Superior temporal gyrus (tissue), 1 donor: ENCODE data around the gene CMTM8.

Experiments used
- DNase-seq: peaks from one replicate; pipeline ENCODE4 v3.0.0-alpha.2; 2016; ENCODE audit errors: extremely low spot score

CMTM8 gene

DNA sequence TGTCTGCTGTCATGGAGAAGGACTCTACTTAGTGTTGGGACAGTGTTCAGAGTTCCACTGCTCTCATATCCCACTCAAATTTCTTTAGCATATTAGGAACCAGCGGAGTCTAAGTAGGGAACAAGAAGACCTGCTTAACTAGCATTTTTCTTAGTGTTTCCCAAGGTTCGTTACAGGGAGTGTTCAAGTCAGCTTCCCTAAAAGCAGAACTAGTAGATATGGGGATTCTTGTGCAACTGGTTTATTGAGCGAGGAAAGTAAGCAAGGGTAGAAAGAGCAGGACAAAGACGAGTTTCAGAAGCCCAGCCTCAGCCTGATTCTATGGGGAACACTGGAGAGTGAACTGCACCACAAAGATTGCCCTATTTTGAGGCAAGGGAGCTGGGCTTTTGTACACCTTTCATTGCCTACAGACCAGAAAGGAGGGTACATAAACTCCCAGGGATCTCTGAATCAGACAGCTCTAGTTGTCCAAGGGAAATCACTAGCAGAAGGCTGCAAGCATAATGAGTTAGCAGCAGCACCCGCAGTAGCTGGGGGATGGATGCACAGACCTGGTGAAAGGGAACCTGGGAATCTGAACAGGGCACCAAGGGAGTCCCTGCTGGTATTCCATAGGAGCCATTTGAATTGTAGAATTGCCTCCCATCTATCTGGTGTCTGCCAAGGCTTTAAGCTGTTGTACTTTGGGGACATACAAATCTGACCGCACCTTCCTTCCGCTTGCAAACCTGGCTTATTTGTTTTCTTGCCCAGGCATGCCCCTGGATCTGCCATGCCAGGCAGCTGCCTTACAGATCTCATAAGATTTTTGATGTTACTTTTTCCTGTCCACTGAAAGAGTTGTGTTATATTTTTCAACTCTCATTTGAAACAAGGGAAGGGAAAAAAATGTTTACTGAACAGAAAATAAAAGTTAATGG lies 168.3 kb downstream of the CMTM8 start:
- no peak for DNase-seq

DNA sequence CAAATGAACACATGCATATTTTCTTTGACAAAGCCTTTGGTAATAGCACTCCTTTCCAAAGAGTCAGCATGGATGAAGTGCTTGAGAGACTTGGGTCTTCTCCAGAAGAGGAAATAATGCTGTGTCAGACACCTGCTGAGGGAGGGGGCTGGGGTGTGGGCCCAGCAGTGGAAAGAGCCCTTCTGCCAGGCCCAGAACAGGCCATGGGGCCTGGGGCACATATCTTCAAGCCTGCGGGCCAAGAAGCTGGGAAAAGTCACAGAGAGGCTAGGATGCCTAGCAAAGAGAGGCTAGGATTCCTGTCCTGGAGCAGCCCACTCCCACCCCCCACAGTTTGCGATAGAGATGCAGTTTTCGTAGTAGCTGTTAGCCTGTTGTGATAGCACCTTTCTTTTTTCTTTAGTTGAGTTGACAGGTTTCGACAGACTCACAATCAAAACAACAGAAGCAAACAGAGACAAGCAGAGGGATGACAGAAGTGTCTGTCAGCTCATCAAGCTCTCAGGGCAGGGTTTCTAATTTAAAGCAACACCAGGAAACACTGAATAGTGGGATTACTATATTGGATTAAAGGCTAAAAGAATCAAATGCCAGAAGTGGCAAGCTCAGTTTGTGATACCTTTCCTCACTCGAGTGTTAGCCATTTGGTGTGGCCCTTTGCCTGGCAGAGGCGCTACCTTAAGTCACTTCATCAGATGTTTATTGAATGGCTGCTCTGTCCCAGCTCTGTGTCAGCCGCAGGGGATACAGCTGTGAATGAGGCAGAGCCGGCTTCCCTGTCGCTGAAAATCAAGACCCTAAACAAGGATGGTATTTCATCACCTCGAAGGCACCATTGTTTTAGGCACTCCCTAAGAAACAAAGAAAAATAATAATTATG lies 172.1 kb downstream of the CMTM8 start:
- no peak for DNase-seq

DNA sequence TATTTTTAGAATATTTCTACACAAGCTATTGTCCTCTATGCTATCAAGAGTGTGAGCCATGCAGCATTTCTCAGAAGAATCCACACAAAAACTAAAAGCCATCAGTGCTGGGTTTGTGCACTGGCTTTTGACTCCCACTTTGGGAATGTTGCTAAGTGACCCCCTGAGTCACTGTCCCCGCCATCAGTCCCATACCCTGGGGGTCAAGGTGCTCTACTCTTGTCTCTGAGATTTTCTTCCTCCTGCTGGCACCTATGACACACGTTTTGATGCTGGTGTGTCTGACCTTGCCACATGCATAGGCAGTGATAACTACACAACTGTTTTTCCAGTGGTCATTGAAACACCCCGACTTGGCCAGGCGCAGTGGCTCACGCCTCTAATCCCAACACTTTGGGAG lies 173.0 kb downstream of the CMTM8 start:
- DNase-seq, result no peak

DNA sequence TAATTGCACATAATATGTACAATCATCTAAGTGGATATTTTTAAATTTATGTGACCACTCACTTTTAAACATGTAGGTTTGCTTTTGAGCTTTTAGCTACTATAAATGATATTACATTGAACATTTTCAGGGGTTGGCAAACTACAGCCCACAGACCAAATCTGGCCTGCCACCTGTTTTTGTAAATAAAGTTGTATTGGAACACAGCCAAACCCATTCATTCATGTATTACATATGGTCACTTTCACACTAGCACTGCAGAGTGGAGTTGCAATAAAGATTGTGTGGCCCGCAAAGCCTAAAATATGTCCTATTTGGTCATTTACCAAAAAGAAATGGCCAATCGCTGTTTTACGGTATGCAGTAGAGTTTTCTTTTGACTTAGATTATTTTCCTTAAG lies 174.4 kb downstream of the CMTM8 start:
- DNase-seq, result no peak

DNA sequence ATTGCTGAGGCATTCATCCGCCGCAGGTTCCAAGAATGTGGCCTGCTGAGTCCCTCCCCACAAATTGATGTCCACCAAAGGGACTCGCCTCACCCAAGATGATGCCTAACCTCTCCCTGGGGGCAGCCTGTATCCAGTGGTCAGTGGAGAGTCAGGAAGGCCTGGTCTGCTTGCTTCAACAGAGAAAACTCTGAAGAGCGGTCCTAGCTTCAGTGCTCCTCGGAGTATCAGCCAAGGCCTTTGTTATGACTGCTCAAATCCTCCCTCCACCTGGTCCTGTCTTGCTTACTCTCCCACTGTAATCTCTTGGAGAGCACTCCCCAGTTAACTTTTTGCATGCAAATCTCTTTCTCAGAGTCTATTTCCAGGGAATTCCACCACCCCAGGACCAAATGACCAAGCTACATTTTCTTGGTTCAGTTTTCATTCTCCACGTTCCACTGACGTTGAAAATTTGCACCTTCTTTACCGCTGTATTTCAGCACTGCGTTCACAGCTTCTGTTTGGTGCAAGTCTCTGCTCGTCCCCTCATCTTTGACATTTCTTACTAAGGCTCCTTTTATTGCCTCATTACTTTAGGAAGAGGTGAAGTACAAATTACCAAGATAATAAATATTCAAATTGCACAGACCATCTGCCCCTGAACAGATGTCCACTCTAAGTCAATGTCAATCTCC lies 175.5 kb downstream of the CMTM8 start:
- DNase-seq, result no peak

DNA sequence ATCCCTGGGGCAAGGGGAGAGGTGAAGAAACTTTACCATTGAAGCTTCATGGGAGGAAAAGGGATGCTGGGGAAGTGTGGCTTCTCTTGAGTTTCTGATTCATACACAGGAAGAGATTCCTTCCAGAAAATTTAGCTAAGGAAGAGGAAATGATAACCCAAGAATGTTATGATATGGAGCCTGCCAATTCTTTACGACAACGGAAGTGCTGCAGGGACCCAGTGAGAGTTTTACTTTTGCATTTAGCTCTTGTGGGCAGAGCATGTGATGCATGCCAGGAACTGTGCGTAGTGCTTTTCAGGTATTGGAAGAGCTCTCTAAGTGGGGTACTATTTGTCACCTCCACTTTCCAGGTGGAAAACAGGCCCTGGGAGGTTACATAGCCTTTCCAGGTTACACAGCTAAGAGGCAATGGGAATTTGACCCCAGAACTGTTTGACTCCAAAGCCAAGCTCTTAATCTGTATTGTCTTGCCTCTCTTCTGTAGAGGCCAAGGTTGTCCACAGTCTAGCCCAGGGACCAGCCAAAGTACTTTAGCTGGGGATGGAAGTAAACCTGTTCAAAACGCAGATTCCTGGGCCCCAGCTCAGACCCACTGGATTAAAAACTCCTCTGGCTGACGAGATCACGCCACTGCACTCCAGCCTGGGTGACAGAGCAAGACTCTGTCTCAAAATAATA lies 176.2 kb downstream of the CMTM8 start:
- DNase-seq, result no peak

DNA sequence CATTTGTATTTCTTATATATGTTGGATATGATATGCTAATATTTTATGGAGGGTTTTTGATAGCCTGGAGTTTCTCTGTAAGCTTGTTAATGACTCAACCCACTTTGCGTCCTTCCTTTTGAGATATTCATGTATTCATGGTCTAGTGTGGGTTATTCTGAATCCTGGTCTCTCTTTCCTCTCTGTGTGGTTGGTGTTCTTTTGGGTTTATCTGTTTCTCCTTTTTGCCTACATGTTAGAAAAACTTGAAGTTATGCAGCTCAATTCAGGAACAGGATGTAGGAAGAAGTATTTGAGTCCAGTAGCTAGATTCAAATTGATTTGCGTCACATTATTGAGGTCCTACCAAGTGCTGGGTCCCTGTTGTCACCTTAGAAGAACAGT lies 181.3 kb downstream of the CMTM8 start:
- no peak for DNase-seq
